ENCODE data around the gene SNED1.

The SNED1 gene

GRCh38 chr2:240960971-240961876, 37.2 kb upstream of the SNED1 start:
- H3K36me3 ChIP-seq, result no peaks in the 10 kb centered on the region
- H3K27me3 ChIP-seq, result no peaks in the 10 kb centered on the region
- TF ChIP-seq CTCF (IDR thresholded peaks at IDR 0.05; ENCODE audit: low read depth, low read length), result no peak
- no peak for DNase-seq
- no peak overlapping the region for H3K4me3 ChIP-seq (ENCODE audit: low read depth, low read length)
- H3K9me3 ChIP-seq, result no peaks in the 10 kb centered on the region
- H3K4me1 ChIP-seq, result peaks cover 14% of the 10 kb centered on the region

GRCh38 chr2:240961910-240962299, 36.5 kb upstream of the SNED1 start:
- no peak for DNase-seq
- H3K4me3 ChIP-seq (ENCODE audit: low read depth, low read length), result no peak overlapping the region
- TF ChIP-seq CTCF (IDR thresholded peaks at IDR 0.05; ENCODE audit: low read depth, low read length), result no peak
- no peaks in the 10 kb centered on the region for H3K9me3 ChIP-seq
- no peaks in the 10 kb centered on the region for H3K36me3 ChIP-seq
- H3K4me1 ChIP-seq, result peaks cover 14% of the 10 kb centered on the region
- no peaks in the 10 kb centered on the region for H3K27me3 ChIP-seq

GRCh38 chr2:240962300-240963064, 35.9 kb upstream of the SNED1 start:
- Histone ChIP-seq H3K4me1 (peaks cover 14% of the 10 kb centered on the region), H3K9me3 (no peaks in the 10 kb centered on the region)

GRCh38 chr2:240963065-240963867, 35.2 kb upstream of the SNED1 start:
- TF ChIP-seq CTCF (IDR thresholded peaks at IDR 0.05; ENCODE audit: low read depth, low read length), result no peak
- H3K4me3 ChIP-seq (ENCODE audit: low read depth, low read length), result no peak overlapping the region
- peaks cover 9% of the 10 kb centered on the region for H3K4me1 ChIP-seq
- H3K9me3 ChIP-seq, result no peaks in the 10 kb centered on the region
- peak; percentile 11 for DNase-seq
- no peaks in the 10 kb centered on the region for H3K27me3 ChIP-seq
- H3K36me3 ChIP-seq, result no peaks in the 10 kb centered on the region

More at GRCh38 chr2:240962300-240963064, 35.9 kb upstream of the SNED1 start:
- H3K27me3 ChIP-seq, result no peaks in the 10 kb centered on the region
- no peak overlapping the region for H3K4me3 ChIP-seq (ENCODE audit: low read depth, low read length)
- no peaks in the 10 kb centered on the region for H3K36me3 ChIP-seq
- DNase-seq, result peak; percentile 35
- no peak for TF ChIP-seq CTCF (IDR thresholded peaks at IDR 0.05; ENCODE audit: low read depth, low read length)

GRCh38 chr2:240963868-240964703, 34.3 kb upstream of the SNED1 start:
- TF ChIP-seq CTCF (IDR thresholded peaks at IDR 0.05; ENCODE audit: low read depth, low read length), result no peak
- no peaks in the 10 kb centered on the region for H3K36me3 ChIP-seq
- no peak for DNase-seq

More at GRCh38 chr2:240963868-240964703, 34.3 kb upstream of the SNED1 start:
- H3K27me3 ChIP-seq, result no peaks in the 10 kb centered on the region
- H3K4me1 ChIP-seq, result peaks cover 6% of the 10 kb centered on the region
- no peaks in the 10 kb centered on the region for H3K9me3 ChIP-seq
- H3K4me3 ChIP-seq (ENCODE audit: low read depth, low read length), result no peak overlapping the region
